ENCODE results near the gene FASN.

FASN gene

DNA sequence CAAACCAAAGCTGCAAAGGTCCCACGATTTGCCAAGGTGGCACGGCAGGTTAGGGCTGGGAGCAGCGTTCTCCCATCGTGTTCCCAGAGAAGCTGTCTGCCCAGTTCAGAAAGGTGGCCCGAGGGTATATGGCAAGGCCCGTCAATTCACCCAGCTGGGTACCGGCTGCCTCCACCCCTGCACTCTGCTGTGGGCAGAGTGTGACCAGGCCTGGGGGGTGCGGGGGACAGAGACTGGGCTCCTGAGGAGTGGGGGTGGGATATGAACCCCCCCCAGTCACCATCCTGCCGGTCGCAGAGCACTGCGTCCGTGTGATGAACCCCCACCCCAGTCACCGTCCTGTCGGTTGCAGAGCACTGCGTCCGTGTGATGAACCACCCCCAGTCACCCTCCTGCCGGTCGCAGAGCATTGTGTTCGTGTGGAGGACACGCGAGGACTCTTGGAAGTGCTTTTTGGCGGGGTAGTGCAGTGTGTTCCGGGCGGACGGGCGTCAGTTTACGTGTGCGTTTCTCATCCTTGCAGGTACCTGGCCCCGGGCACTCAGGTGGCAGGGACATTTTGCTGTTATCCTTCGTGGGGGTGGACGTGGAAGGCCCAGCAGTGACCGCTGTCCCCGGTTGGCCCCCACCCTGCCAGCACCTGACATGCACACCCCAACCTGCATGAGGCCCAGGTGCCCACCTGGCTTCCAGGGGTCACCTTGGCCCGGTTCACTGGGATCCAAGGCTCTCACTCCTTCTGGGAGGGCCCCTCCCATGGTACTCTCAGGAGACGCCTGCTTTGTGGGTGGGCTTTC, 2.7 kb upstream of the FASN start:
- DNase-seq, result no peak

DNA sequence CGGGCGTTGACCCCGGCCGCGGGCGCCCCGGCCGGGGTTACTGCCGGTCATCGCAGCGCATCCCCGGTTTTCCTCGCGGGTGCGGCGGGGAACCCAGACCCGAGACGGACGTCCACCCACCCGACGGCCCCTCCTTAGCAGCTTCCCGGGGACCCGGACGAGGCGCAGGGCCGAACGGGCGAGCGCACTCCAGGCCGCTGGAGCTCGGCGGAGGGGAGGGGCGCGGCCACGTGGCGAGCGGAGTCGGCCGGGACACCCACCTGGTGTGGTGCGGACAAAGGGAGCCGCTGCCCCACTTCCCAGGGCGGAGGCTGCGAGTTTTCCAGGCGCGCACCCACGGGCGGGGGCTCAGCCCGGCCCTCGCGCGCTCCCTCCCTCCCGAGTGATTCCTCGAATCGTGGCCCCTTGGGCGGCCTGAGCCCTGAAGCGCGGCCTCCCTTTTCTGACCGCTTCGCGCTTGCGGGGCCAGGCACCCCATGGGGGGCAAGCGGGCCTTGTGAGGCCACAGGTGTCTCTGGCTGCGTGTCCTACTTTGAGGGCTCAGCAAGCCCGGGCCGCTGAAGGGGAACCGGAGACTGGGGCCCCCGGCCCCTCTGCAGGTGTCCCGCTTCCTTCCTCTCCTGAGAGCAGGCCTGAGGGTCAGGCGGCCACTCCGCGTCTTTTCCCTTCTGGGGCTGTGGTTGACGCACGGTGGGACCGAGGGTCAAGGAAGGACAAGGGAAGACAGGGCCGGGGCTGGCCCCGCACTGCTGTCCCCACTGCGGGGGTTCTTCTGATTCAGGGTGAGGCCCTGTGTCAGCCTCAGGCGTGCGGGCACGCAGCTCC, 1.1 kb upstream of the FASN start:
- no peak for DNase-seq

DNA sequence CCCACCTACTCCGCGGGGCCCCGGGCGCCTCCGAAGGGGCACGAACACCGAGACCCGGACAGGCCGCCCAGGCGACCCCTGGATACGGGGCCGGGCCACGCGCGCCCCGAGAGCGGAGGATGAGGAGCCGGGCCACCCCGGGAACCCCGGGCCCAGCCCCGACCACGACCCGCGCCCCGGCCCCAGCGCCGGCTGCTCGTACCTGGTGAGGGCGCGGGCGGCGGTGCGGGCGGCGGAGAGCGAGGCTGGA, 192 bp downstream of the FASN start:
- no peak for DNase-seq

GRCh38 chr17:82097184-82097918, 685 bp downstream of the FASN start:
- DNase-seq, result no peak

GRCh38 chr17:82096709-82097183, 1.3 kb downstream of the FASN start:
- DNase-seq, result no peak

GRCh38 chr17:82095777-82096708, 2.0 kb downstream of the FASN start:
- no peak for DNase-seq

GRCh38 chr17:82094931-82095776, 2.9 kb downstream of the FASN start:
- DNase-seq, result no peak

DNA sequence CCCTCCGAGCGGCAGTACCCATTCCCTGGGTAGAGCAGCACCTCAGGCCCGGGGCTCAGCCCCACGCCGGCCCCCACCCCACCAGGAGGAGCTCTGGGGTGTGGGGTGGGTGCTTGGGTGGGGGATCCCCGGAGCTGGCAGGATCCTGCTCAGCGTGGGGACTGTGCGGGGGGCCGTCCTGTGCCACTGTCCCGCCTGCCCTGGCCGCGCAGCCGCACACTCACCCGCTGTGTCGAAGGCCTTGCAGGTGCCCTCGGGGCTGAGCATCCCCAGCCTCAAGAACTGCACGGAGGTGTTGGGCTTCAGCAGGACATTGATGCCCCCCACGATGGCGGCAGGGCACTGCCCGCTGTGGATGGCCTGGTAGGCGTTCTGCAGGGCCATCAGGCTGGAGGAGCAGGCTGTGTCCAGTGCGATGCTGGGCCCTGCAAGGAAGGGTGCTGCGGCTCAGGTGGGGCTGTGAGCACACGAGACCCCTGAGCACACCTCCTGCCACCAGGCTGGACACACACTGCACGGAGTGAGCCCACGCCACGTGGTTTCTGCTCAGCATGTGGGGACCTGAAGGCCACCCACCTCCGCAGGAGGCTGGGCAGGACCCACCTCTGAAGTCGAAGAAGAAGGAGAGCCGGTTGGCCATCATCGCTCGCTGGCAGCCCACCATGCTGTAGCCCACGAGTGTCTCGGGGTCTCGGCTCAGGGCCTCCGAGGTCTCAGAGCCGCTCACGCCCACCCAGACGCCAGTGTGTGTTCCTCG, 4.9 kb downstream of the FASN start:
- DNase-seq, result no peak

DNA sequence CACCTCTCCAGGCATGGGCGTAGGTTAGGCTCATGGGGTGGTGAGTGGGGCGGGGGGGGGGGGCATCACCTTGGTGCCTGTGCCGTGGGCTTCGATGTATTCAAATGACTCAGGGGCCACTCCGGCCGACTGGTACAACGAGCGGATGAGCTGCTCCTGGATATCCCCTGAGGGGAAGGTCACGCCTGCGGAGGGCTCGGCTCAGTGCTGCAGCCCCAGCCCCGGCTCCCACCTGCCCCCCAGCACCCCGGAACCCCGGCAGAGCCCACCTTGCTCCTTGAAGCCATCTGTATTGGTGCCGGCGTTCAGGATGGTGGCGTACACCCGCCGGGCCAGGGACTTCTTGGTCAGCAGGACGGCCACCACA, 5.4 kb downstream of the FASN start:
- no peak for DNase-seq

GRCh38 chr17:82092094-82092586, 5.9 kb downstream of the FASN start:
- no peak for DNase-seq

- no peak for DNase-seq
Observed at GRCh38 chr17:82091264-82092066, 6.6 kb downstream of the FASN start.

DNA sequence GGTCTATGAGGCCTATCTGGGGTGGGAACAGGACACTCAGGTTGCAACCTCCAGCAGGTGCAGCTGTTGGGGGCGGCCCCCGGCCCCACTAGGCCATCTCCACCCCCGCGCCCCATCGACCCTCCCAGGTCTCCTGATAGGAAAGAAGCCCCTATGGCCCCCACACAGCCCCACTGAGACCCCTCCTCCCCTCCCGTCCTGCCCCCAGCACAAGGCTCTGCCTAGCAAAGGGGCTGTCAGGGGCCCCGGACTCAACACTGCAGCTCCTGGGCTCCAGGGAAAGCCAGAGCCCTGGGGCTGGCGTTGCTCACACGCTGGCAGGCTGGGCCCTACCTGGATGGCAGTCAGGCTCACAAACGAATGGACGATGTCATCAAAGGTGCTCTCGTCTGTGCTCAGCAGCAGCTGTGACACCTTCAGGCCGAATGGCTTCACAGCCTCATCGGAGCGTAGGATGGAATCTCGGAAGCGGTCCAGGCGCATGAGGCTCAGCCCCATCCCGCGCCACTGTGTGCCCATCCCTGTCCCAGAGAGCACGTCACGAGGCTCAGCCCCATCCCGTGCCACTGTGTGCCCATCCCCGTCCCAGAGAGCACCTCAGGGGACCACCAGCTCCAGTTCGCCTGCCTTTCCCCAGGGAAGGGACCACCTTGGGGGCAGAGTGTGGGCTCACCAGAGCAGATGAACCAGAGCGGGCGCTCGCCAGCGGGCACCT, 7.3 kb downstream of the FASN start:
- no peak for DNase-seq

DNA sequence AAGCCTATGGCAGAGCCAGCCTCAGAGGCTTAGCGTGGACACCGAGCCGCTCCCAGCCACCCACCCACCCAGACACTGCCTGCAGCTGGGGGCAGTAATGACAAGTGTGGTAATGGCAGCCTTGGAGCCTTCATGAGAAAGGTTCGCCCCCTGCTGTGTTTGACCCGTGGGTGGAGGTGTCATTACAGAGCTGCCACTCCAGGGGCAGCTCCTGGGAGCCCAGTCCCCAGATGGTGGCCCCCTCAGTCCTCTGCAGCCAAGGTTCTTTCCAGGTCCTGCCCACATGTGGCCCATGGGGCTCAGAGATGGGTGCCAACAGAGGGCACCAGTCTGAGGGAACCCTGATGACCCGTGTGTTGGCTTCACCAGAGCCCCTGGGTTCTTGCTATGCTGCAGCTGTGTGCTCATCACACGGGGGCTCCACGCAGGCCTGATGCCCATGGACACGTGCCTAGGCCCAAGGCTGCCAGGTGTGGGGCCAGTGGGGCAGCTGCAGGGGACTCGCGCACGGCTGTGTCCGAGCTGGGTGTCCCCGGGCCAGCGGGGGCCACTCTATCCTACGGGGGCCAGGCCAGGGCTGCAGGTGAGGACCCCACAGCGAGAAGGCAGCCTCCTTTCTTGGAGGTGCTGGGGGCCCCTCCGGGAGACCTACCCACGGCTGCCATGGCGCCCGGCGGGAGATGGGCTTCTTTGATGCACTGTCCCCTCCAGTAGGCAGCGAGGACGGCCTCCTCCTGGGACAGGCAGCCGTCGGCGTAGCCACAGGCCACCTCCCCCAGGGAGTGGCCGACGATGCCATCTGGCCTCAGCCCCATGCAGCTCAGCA, 8.1 kb downstream of the FASN start:
- DNase-seq, result no peak

- DNase-seq, result no peak
Observed at GRCh38 chr17:82088838-82089722, 9.0 kb downstream of the FASN start.

- DNase-seq, result no peak
Observed at GRCh38 chr17:82087961-82088837, 9.8 kb downstream of the FASN start.
